Activated naive CD8-positive, alpha-beta T cell treated with anti-CD3 and anti-CD28 coated beads, Interleukin-2, amount 10 ng/mL, durations not matched to agents 7 days and 5 days (primary cell): ENCODE results near the gene RYR3. TPM values are rescaled to one million over a fixed set of nuclear protein-coding genes. Genes with fewer than 3 reads are reported as not detected.

Source experiments
- ATAC-seq: fragments of 150-1000 bp; cut with Tn5 transposase; one replicate; pipeline ENCODE4 v1.10.0; 2021; ENCODE audit warnings: low read depth, moderate library complexity
- POLR2A ChIA-PET: fragments of 350-600 bp; sonication (Branson Sonifier 250); formaldehyde crosslinking; loops from one replicate; lab custom pipeline; 2021; ENCODE audit warnings: antibody characterized with exemption; lab: Charles Lee
- DNase-seq: peaks from one replicate; pipeline ENCODE4 v3.0.0; 2021
- H3K27ac Mint-ChIP-seq: one replicate; pipeline ENCODE4 v1.8.0; 2022; ENCODE audit warnings: mild to moderate bottlenecking, mixed read lengths
- H3K27me3 Mint-ChIP-seq: one replicate; pipeline ENCODE4 v1.8.0; 2022; ENCODE audit warnings: mild to moderate bottlenecking, moderate library complexity, mixed read lengths
- H3K36me3 Mint-ChIP-seq: one replicate; pipeline ENCODE4 v1.8.0; 2021; ENCODE audit warnings: mild to moderate bottlenecking, mixed read lengths
- H3K4me1 Mint-ChIP-seq: one replicate; pipeline ENCODE4 v1.8.0; 2021; ENCODE audit warnings: mixed read lengths
- H3K4me3 Mint-ChIP-seq: one replicate; pipeline ENCODE4 v1.8.0; 2022; ENCODE audit warnings: mild to moderate bottlenecking, moderate library complexity, mixed read lengths
- H3K9me3 Mint-ChIP-seq: one replicate; pipeline ENCODE4 v1.8.0; 2021; ENCODE audit warnings: mixed read lengths
- total RNA-seq, 2 experiments: library from RNA; stranded (reverse); gene quantifications; one replicate each; pipeline ENCODE4 v1.2.3, GENCODE V29; 2021

RYR3 gene
- total RNA-seq, 2 experiments from 2014 or later, result not detected

GRCh38 chr15:33757516-33758232, 446.9 kb downstream of the RYR3 start:
- no peak for DNase-seq
- POLR2A ChIA-PET, result no interaction called here
- Mint-ChIP-seq H3K36me3 (no peaks in the 10 kb centered on the region), H3K27me3 (peaks cover 18% of the 10 kb centered on the region), H3K4me3 (no peak overlapping the region), H3K27ac (no peak overlapping the region), H3K4me1 (no peaks in the 10 kb centered on the region), H3K9me3 (peaks cover 1% of the 10 kb centered on the region)
- no peak for ATAC-seq

GRCh38 chr15:33766389-33766788, 455.6 kb downstream of the RYR3 start:
- no peak overlapping the region for H3K4me3 Mint-ChIP-seq
- H3K36me3 Mint-ChIP-seq, result no peaks in the 10 kb centered on the region
- no peaks in the 10 kb centered on the region for H3K9me3 Mint-ChIP-seq
- POLR2A ChIA-PET, result no interaction called here
- no peak overlapping the region for H3K27ac Mint-ChIP-seq
- H3K4me1 Mint-ChIP-seq, result no peaks in the 10 kb centered on the region
- ATAC-seq (no peak), DNase-seq (no peak)
- H3K27me3 Mint-ChIP-seq, result peaks cover 6% of the 10 kb centered on the region

GRCh38 chr15:33768670-33769190, 458.0 kb downstream of the RYR3 start:
- no peaks in the 10 kb centered on the region for H3K27me3 Mint-ChIP-seq
- no peak for ATAC-seq
- POLR2A ChIA-PET, result no interaction called here
- no peak for DNase-seq
- H3K36me3 Mint-ChIP-seq, result no peaks in the 10 kb centered on the region
- H3K4me3 Mint-ChIP-seq, result no peak overlapping the region
- H3K4me1 Mint-ChIP-seq, result no peaks in the 10 kb centered on the region
- H3K9me3 Mint-ChIP-seq, result no peaks in the 10 kb centered on the region
- H3K27ac Mint-ChIP-seq, result no peak overlapping the region

GRCh38 chr15:33773969-33774368, 463.2 kb downstream of the RYR3 start:
- Mint-ChIP-seq H3K36me3 (no peaks in the 10 kb centered on the region), H3K9me3 (no peaks in the 10 kb centered on the region), H3K4me3 (no peak overlapping the region), H3K4me1 (no peaks in the 10 kb centered on the region), H3K27ac (no peak overlapping the region), H3K27me3 (peaks cover 4% of the 10 kb centered on the region)
- POLR2A ChIA-PET, result no interaction called here
- DNase-seq (no peak), ATAC-seq (no peak)

- Mint-ChIP-seq H3K4me3 (no peak overlapping the region), H3K36me3 (no peaks in the 10 kb centered on the region)
- POLR2A ChIA-PET, result no interaction called here
Measured at GRCh38 chr15:33778852-33779251, 468.1 kb downstream of the RYR3 start.

GRCh38 chr15:33780011-33780768, 469.4 kb downstream of the RYR3 start:
- Mint-ChIP-seq H3K4me3 (no peak overlapping the region), H3K4me1 (peaks cover 3% of the 10 kb centered on the region), H3K9me3 (no peaks in the 10 kb centered on the region), H3K27me3 (peaks cover 4% of the 10 kb centered on the region), H3K36me3 (no peaks in the 10 kb centered on the region), H3K27ac (no peak overlapping the region)
- ATAC-seq, result no peak
- DNase-seq, result no peak
- POLR2A ChIA-PET, result no interaction called here

More at GRCh38 chr15:33778852-33779251, 468.1 kb downstream of the RYR3 start:
- Mint-ChIP-seq H3K27me3 (peaks cover 4% of the 10 kb centered on the region), H3K27ac (no peak overlapping the region), H3K9me3 (no peaks in the 10 kb centered on the region), H3K4me1 (no peaks in the 10 kb centered on the region)
- ATAC-seq, result no peak
- no peak for DNase-seq

GRCh38 chr15:33782966-33783365, 472.2 kb downstream of the RYR3 start:
- Mint-ChIP-seq H3K36me3 (no peaks in the 10 kb centered on the region), H3K9me3 (no peaks in the 10 kb centered on the region), H3K27ac (no peak overlapping the region), H3K4me3 (no peak overlapping the region), H3K4me1 (peaks cover 3% of the 10 kb centered on the region), H3K27me3 (peaks cover 2% of the 10 kb centered on the region)
- no peak for ATAC-seq
- no peak for DNase-seq
- POLR2A ChIA-PET, result no interaction called here

GRCh38 chr15:33785366-33785765, 474.6 kb downstream of the RYR3 start:
- Mint-ChIP-seq H3K4me1 (peaks cover 7% of the 10 kb centered on the region), H3K27me3 (peaks cover 6% of the 10 kb centered on the region), H3K4me3 (no peak overlapping the region), H3K9me3 (no peaks in the 10 kb centered on the region), H3K27ac (no peak overlapping the region), H3K36me3 (no peaks in the 10 kb centered on the region)
- POLR2A ChIA-PET, result no interaction called here
- no peak for DNase-seq
- ATAC-seq, result no peak

GRCh38 chr15:33788906-33789540, 478.3 kb downstream of the RYR3 start:
- Mint-ChIP-seq H3K9me3 (no peaks in the 10 kb centered on the region), H3K4me1 (peaks cover 7% of the 10 kb centered on the region), H3K27me3 (peaks cover 6% of the 10 kb centered on the region), H3K4me3 (no peak overlapping the region), H3K27ac (peak overlapping the region; percentile 6), H3K36me3 (no peaks in the 10 kb centered on the region)
- ATAC-seq (no peak), DNase-seq (no peak)
- POLR2A ChIA-PET, result no interaction called here

GRCh38 chr15:33794453-33794852, 483.7 kb downstream of the RYR3 start:
- ATAC-seq (no peak), DNase-seq (no peak)
- no peaks in the 10 kb centered on the region for H3K27me3 Mint-ChIP-seq
- H3K4me1 Mint-ChIP-seq, result no peaks in the 10 kb centered on the region
- no peak overlapping the region for H3K27ac Mint-ChIP-seq
- no peaks in the 10 kb centered on the region for H3K36me3 Mint-ChIP-seq
- POLR2A ChIA-PET, result no interaction called here
- no peak overlapping the region for H3K4me3 Mint-ChIP-seq
- no peaks in the 10 kb centered on the region for H3K9me3 Mint-ChIP-seq

DNA sequence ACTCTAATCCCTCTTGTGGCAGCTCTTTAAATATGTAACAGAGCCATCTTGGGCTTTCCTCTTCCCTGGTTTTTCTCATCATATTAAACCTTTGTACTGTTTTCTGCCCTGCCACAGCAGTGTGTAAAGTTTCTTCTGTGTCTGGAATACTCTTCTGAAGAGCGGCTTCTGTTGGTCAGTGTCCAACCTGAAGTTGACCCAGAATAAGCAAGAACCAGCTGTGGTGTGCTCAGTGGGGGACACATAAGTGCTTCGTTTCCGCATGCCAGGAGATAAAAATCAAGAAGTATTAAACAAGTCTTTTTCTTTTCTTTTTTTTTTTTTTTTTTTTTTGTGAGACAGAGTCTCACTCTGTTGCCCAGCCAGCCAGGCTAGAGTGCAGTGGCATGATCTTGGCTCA, 484.3 kb downstream of the RYR3 start:
- no peaks in the 10 kb centered on the region for H3K9me3 Mint-ChIP-seq
- H3K36me3 Mint-ChIP-seq, result no peaks in the 10 kb centered on the region
- H3K4me3 Mint-ChIP-seq, result no peak overlapping the region
- POLR2A ChIA-PET, result no interaction called here
- no peak overlapping the region for H3K27ac Mint-ChIP-seq
- no peaks in the 10 kb centered on the region for H3K4me1 Mint-ChIP-seq
- no peak for ATAC-seq
- no peaks in the 10 kb centered on the region for H3K27me3 Mint-ChIP-seq
- DNase-seq, result no peak

DNA sequence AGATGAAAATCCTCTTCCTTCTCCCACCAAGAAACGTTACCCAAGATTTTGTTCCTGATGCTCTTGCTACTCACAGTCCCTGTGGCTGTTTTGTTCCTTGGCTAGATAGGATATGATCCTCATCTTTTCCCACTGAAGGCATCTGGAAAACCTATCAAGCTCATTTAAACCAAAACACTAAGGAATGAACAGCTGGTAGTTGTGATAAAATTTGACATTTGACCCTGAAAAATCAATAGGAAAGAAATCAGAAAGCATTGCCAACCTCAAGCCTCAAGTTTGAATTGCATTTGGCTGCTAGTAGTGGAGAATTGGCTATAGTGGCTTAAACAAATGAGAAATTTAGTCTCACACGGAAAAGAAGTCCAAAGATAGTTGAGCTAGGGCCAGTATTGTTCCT, 486.9 kb downstream of the RYR3 start:
- no peaks in the 10 kb centered on the region for H3K4me1 Mint-ChIP-seq
- no peak overlapping the region for H3K4me3 Mint-ChIP-seq
- no peak overlapping the region for H3K27ac Mint-ChIP-seq

GRCh38 chr15:33801954-33802353, 491.2 kb downstream of the RYR3 start:
- Mint-ChIP-seq H3K27ac (no peak overlapping the region), H3K27me3 (peaks cover 18% of the 10 kb centered on the region), H3K36me3 (no peaks in the 10 kb centered on the region), H3K4me1 (no peaks in the 10 kb centered on the region), H3K4me3 (no peak overlapping the region), H3K9me3 (no peaks in the 10 kb centered on the region)
- ATAC-seq, result no peak
- POLR2A ChIA-PET, result no interaction called here
- DNase-seq, result no peak

More for the DNA sequence above, 486.9 kb downstream of the RYR3 start:
- Mint-ChIP-seq H3K9me3 (no peaks in the 10 kb centered on the region), H3K27me3 (peaks cover 4% of the 10 kb centered on the region), H3K36me3 (no peaks in the 10 kb centered on the region)
- DNase-seq (no peak), ATAC-seq (no peak)
- POLR2A ChIA-PET, result no interaction called here
